Right lobe of liver (tissue), 6 donors: ENCODE data around the gene MIEN1. TPM values are rescaled to one million over a fixed set of nuclear protein-coding genes. Genes with fewer than 3 reads are reported as not detected.
"Not testable (repeated sequence)": the region's sequence is repeated elsewhere in the genome, so short reads cannot be mapped to it uniquely, and the experiment has no call there.

Experiments used
- ATAC-seq, 4 donors: fragments of 200-7000 bp; cut with Tn5 transposase; one replicate each; pipeline ENCODE4 v1.9.1; 2020; ENCODE audit warnings: mild to moderate bottlenecking in 4 of 4, moderate library complexity in 4 of 4
- DNase-seq, 3 donors: peaks; one replicate each; pipeline ENCODE4 v3.0.0-alpha.2; 2020
- H3K27ac ChIP-seq, 3 donors: fragments of 200-600 bp; one replicate each; pipeline ENCODE4 v1.8.0; 2022
- H3K27me3 ChIP-seq, 2 donors: fragments of 200-600 bp; one replicate each; pipeline ENCODE4 v1.8.0; 2022
- H3K36me3 ChIP-seq, 4 donors: fragments of 200-600 bp; sonication (generic) in 1 of 4; one replicate each; pipeline versions ENCODE4 v1.5.1 to v1.8.0; 2017 to 2022; ENCODE audit warnings: control low read depth in 1 of 4
- H3K4me1 ChIP-seq, 4 donors: fragments of 200-600 bp; sonication (generic) in 1 of 4; one replicate each; pipeline versions ENCODE4 v1.5.1 to v1.8.0; 2017 to 2022; ENCODE audit warnings: control low read depth in 1 of 4
- H3K4me3 ChIP-seq, 3 donors: fragments of 200-600 bp; one replicate each; pipeline ENCODE4 v1.8.0; 2022
- H3K9me3 ChIP-seq, 4 donors: fragments of 200-600 bp; sonication (generic) in 1 of 4; one replicate each; pipeline versions ENCODE4 v1.5.1 to v1.8.0; 2017 to 2022; ENCODE audit warnings: control low read depth in 1 of 4
- CTCF ChIP-seq, 4 donors: fragments of 200-600 bp in 3 of 4; fragments of 450-650 bp in 1 of 4; IDR thresholded peaks; one replicate each; pipeline versions ENCODE4 v1.5.1 to v1.8.0; 2016 to 2022; ENCODE audit warnings: antibody characterized with exemption in 4 of 4, mild to moderate bottlenecking in 2 of 4
- POLR2A ChIP-seq: fragments of 450-650 bp; IDR thresholded peaks from one replicate; pipeline ENCODE4 v1.6.1; 2017; ENCODE audit warnings: antibody characterized with exemption, mild to moderate bottlenecking
- WGBS: methylation state at CpG from one replicate; pipeline ENCODE4 v1.1.6; 2018; ENCODE audit warnings: low coverage, low lambda C conversion rate; ENCODE audit not compliant: insufficient coverage; ENCODE audit errors: missing lambda C conversion rate; 5-methylcytosine and 5-hydroxymethylcytosine counted together
- intact Hi-C, 2 donors: fragments of 100-400 bp; cut with DNase I; formaldehyde crosslinking; loops; one replicate each; pipeline versions ENCODE4 v1.11.2 to v1.14.1; 2022
- total RNA-seq, 6 experiments: library from RNA; depleted of rRNA in 2 of 6; stranded (reverse); fragments of >200 nt in 2 of 6; fragmentation: NEBNext Ultra II Directional in 3 of 6; extraction: Animal tissue kit (Norgen Biotek cat#: 25700) in 3 of 6; gene quantifications; one replicate each; pipeline versions ENCODE4 v1.1.0 to v1.2.4, GENCODE V29; 2016 to 2023
- donor health status: DM: no; HTN: yes; CAD: no.
- donor health status: DM: no; HTN: no; CAD: no.
- donor health status: DM: no; HTN: no; CAD: no.
- donor health status: DM: no; HTN: yes; CAD: no.
- donor health status: DM: no; HTN: yes; CAD: no.

The MIEN1 gene
- total RNA-seq, 6 experiments from 2014 or later: 23.1 to 61.6 (median 29.0) TPM

- no peak overlapping the region for H3K4me3 ChIP-seq
- TF ChIP-seq CTCF (IDR thresholded peaks at IDR 0.05): no peak
- no peak for TF ChIP-seq POLR2A
- no peak overlapping the region for H3K27ac ChIP-seq
- H3K9me3 ChIP-seq: no peaks in the 10 kb centered on the region
- WGBS: 92% methylated on average over 8 of the region's 10 CpGs
- DNase-seq (no peak), ATAC-seq (no peak)
- intact Hi-C loops: loop anchor here in 1 of 2 donors (5.0 kb wide), 1 partner anchor 55 kb away; no protein-coding TSS in a partner anchor
- H3K27me3 ChIP-seq: no peaks in the 10 kb centered on the region
- peaks cover 0 to 3% (median 0%) of the 10 kb centered on the region in 4 donors for H3K36me3 ChIP-seq
- peaks cover 0 to 8% (median 3%) of the 10 kb centered on the region in 4 donors for H3K4me1 ChIP-seq
These were observed 2.8 kb downstream of the MIEN1 start for GRCh38 chr17:39727556-39727955.

DNA sequence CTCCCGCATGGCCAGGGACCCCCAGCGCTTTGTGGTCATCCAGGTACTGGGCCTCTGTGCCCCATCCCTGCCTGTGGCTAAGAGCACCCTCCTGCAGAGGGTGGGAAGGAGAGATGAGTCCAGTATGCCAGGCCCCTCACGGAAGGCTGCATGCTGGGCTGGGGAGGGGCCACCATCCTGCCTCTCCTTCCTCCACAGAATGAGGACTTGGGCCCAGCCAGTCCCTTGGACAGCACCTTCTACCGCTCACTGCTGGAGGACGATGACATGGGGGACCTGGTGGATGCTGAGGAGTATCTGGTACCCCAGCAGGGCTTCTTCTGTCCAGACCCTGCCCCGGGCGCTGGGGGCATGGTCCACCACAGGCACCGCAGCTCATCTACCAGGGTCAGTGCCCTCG, 3.7 kb downstream of the MIEN1 start:
- Histone ChIP-seq H3K4me1 (peaks cover 0 to 8% (median 3%) of the 10 kb centered on the region in 4 donors), H3K27me3 (no peaks in the 10 kb centered on the region), H3K36me3 (peaks cover 0 to 3% (median 0%) of the 10 kb centered on the region in 4 donors), H3K27ac (no peak overlapping the region), H3K4me3 (no peak overlapping the region), H3K9me3 (no peaks in the 10 kb centered on the region)
- DNase-seq (no peak), ATAC-seq (no peak)
- 83% methylated on average over 1 of the region's 9 CpGs for WGBS
- intact Hi-C loops: loop anchor here in 1 of 2 donors (5.0 kb wide), 1 partner anchor 54 kb away; no protein-coding TSS in a partner anchor
- TF ChIP-seq POLR2A (no peak), CTCF (IDR thresholded peaks at IDR 0.05) (no peak)

DNA sequence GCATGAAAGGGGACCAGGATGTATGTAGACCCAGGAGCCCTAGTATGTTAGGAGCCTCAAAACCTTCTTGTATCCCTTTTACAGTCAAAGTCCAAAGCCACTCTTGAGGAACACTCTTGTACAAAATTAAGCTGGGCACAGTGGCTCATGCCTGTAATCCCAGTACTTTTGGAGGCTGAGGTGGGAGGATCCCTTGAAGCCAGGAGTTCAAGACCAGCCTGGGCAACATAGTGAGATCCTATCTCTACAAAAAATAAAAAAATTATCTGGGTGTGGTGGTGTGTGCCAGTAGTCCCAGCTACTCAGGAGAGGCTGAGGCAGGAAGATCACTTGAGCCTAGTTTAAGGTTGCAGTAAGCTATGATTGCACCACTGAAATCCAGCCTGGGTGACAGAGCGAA, 4.4 kb downstream of the MIEN1 start:
- 100% methylated on average over 1 of the region's 1 CpG for WGBS
- not testable (repeated sequence) for H3K27me3 ChIP-seq, ATAC-seq, H3K9me3 ChIP-seq, H3K4me1 ChIP-seq, DNase-seq, H3K27ac ChIP-seq, H3K36me3 ChIP-seq, H3K4me3 ChIP-seq
- intact Hi-C loops: loop anchor here in 1 of 2 donors (5.0 kb wide), 1 partner anchor 54 kb away; no protein-coding TSS in a partner anchor

DNA sequence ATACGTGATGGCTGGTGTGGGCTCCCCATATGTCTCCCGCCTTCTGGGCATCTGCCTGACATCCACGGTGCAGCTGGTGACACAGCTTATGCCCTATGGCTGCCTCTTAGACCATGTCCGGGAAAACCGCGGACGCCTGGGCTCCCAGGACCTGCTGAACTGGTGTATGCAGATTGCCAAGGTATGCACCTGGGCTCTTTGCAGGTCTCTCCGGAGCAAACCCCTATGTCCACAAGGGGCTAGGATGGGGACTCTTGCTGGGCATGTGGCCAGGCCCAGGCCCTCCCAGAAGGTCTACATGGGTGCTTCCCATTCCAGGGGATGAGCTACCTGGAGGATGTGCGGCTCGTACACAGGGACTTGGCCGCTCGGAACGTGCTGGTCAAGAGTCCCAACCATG, 5.6 kb downstream of the MIEN1 start:
- H3K27ac ChIP-seq: no peak overlapping the region
- TF ChIP-seq POLR2A (no peak), CTCF (IDR thresholded peaks at IDR 0.05) (no peak)
- intact Hi-C loops: loop anchor here in 1 of 2 donors (5.0 kb wide), 1 partner anchor 52 kb away; no protein-coding TSS in a partner anchor

DNA sequence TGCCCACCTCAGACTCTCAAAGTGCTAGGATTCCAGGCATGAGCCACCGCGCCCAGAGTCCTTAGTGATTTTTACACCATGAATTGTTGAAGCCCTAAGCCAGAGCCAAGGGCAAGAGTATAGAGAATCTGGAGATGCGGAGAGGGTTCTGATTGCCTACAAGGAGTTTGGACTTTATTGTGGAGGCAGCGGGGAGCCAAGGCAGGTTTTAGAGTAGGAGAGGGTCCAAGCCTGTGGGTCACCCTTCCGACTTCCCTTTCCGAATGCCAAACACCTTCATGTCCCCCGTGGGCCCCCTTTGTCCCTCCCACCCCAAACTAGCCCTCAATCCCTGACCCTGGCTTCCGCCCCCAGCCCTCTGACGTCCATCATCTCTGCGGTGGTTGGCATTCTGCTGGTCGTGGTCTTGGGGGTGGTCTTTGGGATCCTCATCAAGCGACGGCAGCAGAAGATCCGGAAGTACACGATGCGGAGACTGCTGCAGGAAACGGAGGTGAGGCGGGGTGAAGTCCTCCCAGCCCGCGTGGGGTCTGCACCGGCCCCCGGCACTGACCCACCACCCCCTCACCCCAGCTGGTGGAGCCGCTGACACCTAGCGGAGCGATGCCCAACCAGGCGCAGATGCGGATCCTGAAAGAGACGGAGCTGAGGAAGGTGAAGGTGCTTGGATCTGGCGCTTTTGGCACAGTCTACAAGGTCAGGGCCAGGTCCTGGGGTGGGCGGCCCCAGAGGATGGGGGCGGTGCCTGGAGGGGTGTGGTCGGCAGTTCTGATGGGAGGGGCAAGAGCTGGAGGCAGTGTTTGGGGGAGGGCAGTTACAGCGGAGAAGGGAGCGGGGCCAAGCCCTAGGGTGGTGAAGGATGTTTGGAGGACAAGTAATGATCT, 7.1 kb downstream of the MIEN1 start:
- intact Hi-C loops: no loop called here
- Histone ChIP-seq H3K4me3 (no peak overlapping the region), H3K27ac (no peak overlapping the region), H3K36me3 (no peaks in the 10 kb centered on the region), H3K9me3 (no peaks in the 10 kb centered on the region), H3K27me3 (no peaks in the 10 kb centered on the region), H3K4me1 (no peaks in the 10 kb centered on the region)
- no peak for DNase-seq
- 62% methylated on average over 10 of the region's 34 CpGs for WGBS
- TF ChIP-seq POLR2A (no peak), CTCF (IDR thresholded peaks at IDR 0.05) (no peak)
- peak in 3 of 4 donors; percentile 20 to 46 (median 39) for ATAC-seq

More for the DNA sequence above, 5.6 kb downstream of the MIEN1 start:
- ATAC-seq (no peak), DNase-seq (no peak)
- Histone ChIP-seq H3K27me3 (no peaks in the 10 kb centered on the region), H3K9me3 (no peaks in the 10 kb centered on the region), H3K4me3 (no peak overlapping the region), H3K36me3 (peaks cover 0 to 3% (median 0%) of the 10 kb centered on the region in 4 donors), H3K4me1 (peaks cover 0 to 6% (median 3%) of the 10 kb centered on the region in 4 donors)
- no CpG with 5 or more reads among the region's 13 CpGs for WGBS
